Astrocyte (in vitro differentiated cells and primary cell): ENCODE data around the gene CEP104.

Source experiments
- EZH2 ChIP-seq: IDR thresholded peaks from 2 replicates; pipeline ENCODE4 v1.6.1; 2012; ENCODE audit warnings: mild to moderate bottlenecking, low read length, inconsistent platforms; ENCODE audit not compliant: insufficient read depth
- TF ChIP-seq, protein P1 (sequence below): IDR thresholded peaks from 2 replicates; pipeline ENCODE4 v1.5.1; 2011; ENCODE audit warnings: low read depth, mild to moderate bottlenecking, inconsistent platforms, low read length, moderate library complexity; ENCODE audit not compliant: insufficient read depth

DNA sequence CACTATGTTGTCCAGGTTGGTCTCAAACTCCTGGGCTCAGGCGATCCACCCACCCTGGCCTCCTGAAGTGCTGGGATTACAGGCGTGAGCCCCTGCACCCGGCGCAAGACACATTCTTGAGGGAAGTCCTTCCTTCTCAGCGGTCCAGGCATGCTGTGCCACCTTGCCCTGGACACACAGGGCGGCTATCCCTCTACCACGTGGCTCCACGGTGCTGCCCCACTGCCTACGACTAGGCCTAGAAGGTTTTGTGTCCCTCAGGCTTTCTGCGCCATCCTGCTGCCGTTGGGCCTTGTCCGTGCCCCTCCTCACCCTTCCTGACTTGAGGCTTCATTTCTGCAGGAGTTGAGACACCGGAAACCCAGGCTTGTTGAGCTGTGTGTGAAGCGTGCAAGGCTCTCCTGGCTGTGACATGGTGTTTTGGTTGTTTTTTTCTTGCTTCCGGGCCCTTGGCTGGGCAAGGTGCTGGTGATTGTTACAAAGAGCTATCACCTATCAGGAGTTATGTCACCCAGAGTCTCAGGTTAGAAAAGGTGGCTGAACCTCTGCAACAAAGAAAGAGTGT is 29.2 kb upstream of the CEP104 start:
- TF ChIP-seq, protein P1, sequence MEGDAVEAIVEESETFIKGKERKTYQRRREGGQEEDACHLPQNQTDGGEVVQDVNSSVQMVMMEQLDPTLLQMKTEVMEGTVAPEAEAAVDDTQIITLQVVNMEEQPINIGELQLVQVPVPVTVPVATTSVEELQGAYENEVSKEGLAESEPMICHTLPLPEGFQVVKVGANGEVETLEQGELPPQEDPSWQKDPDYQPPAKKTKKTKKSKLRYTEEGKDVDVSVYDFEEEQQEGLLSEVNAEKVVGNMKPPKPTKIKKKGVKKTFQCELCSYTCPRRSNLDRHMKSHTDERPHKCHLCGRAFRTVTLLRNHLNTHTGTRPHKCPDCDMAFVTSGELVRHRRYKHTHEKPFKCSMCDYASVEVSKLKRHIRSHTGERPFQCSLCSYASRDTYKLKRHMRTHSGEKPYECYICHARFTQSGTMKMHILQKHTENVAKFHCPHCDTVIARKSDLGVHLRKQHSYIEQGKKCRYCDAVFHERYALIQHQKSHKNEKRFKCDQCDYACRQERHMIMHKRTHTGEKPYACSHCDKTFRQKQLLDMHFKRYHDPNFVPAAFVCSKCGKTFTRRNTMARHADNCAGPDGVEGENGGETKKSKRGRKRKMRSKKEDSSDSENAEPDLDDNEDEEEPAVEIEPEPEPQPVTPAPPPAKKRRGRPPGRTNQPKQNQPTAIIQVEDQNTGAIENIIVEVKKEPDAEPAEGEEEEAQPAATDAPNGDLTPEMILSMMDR: no peak
- no peak for TF ChIP-seq EZH2
